ENCODE results near the gene ZMYND15. TPM values are rescaled to one million over a fixed set of nuclear protein-coding genes. Genes with fewer than 3 reads are reported as not detected.

ZMYND15 gene
- total and polyA plus RNA-seq, 2 of the 13 experiments (the other 11 are each of a cell fraction or from before 2014, with no cell fraction given) = 0.24 to 2.7 TPM

GRCh38 chr17:4739122-4740024, at the start of gene ZMYND15, which contains the start of gene CXCL16 (continued):
- TF ChIP-seq TRIM22 (IDR thresholded peaks at IDR 0.05) = no peak
- no peak for TF ChIP-seq MXI1 (IDR thresholded peaks at IDR 0.05; ENCODE audit: borderline replicate concordance, low read depth, low read length)
- TF ChIP-seq FOXJ3 (CRISPR knock-in tag; IDR thresholded peaks at IDR 0.05; ENCODE audit: borderline replicate concordance) = no peak
- TF ChIP-seq THAP11 (CRISPR knock-in tag; IDR thresholded peaks at IDR 0.05) = no peak
- no peak for TF ChIP-seq ZNF136 (CRISPR knock-in tag; IDR thresholded peaks at IDR 0.05; ENCODE audit: low read depth)
- no peak for TF ChIP-seq SOX6 (IDR thresholded peaks at IDR 0.05)
- no peak; the same call in 1 of the 2 replicates for TF ChIP-seq SOX6 (CRISPR knock-in tag; IDR thresholded peaks at IDR 0.05)
- no peak for TF ChIP-seq RFXAP (CRISPR knock-in tag; IDR thresholded peaks at IDR 0.05; ENCODE audit: borderline replicate concordance)
- TF ChIP-seq TCF7 (IDR thresholded peaks at IDR 0.05; ENCODE audit: low read depth) = no peak
- TF ChIP-seq FOSL1 (CRISPR knock-in tag; IDR thresholded peaks at IDR 0.05; ENCODE audit: borderline replicate concordance) = no peak
- no peak for TF ChIP-seq REL (CRISPR knock-in tag; conservative IDR thresholded peaks at IDR 0.05)
- TF ChIP-seq DBP (CRISPR knock-in tag; IDR thresholded peaks at IDR 0.05; ENCODE audit: not compliant biosample characterization) = no peak
- TF ChIP-seq MAFG (CRISPR knock-in tag; IDR thresholded peaks at IDR 0.05) = no peak
- peak; percentile 21; the same call in 1 of the 2 replicates for TF ChIP-seq PAXIP1 (CRISPR knock-in tag; conservative IDR thresholded peaks at IDR 0.05)
- TF ChIP-seq MEF2D (CRISPR knock-in tag; IDR thresholded peaks at IDR 0.05) = no peak
- TF ChIP-seq GABPB1 (CRISPR knock-in tag; IDR thresholded peaks at IDR 0.05) = peak; percentile 39
- no peak for TF ChIP-seq NKX3-1 (CRISPR knock-in tag; IDR thresholded peaks at IDR 0.05)
- no peak; the same call in 1 of the 2 replicates for TF ChIP-seq ZNF616 (CRISPR knock-in tag; IDR thresholded peaks at IDR 0.05; ENCODE audit: low read depth)
- TF ChIP-seq ZFP1 (CRISPR knock-in tag; IDR thresholded peaks at IDR 0.05) = no peak
- TF ChIP-seq SALL1 (CRISPR knock-in tag; IDR thresholded peaks at IDR 0.05) = peak; percentile 61
- TF ChIP-seq ZNF329 (CRISPR knock-in tag; IDR thresholded peaks at IDR 0.05; ENCODE audit: low read depth) = no peak
- TF ChIP-seq ARNT (IDR thresholded peaks at IDR 0.05) = no peak
- 0 out of 2 replicates have a peak, but pooled peaks have one; percentile 4 for TF ChIP-seq ZNF121 (CRISPR knock-in tag; IDR thresholded peaks at IDR 0.05)
- no peak for TF ChIP-seq ZNF510 (CRISPR knock-in tag; IDR thresholded peaks at IDR 0.05; ENCODE audit: low read depth)
- no peak for TF ChIP-seq ELF1 (CRISPR knock-in tag; IDR thresholded peaks at IDR 0.05)
- TF ChIP-seq ZSCAN29 (CRISPR knock-in tag; conservative IDR thresholded peaks at IDR 0.05) = no peak; the same call in 1 of the 2 replicates
- no peak for TF ChIP-seq ZNF484 (CRISPR knock-in tag; IDR thresholded peaks at IDR 0.05; ENCODE audit: borderline replicate concordance, low read depth)
